Measurements from ENCODE around the gene PRDX1.

The PRDX1 gene

GRCh38 chr1:45510972-45511527, 10.6 kb downstream of the PRDX1 start:
- TF ChIP-seq CTCF (IDR thresholded peaks at IDR 0.05; ENCODE audit: insufficient read depth, low read depth, low read length, missing control alignments): no peak
- no peak for DNase-seq (ENCODE audit: low read depth)
- no peak overlapping the region for H3K4me3 ChIP-seq (ENCODE audit: low read length)

DNA sequence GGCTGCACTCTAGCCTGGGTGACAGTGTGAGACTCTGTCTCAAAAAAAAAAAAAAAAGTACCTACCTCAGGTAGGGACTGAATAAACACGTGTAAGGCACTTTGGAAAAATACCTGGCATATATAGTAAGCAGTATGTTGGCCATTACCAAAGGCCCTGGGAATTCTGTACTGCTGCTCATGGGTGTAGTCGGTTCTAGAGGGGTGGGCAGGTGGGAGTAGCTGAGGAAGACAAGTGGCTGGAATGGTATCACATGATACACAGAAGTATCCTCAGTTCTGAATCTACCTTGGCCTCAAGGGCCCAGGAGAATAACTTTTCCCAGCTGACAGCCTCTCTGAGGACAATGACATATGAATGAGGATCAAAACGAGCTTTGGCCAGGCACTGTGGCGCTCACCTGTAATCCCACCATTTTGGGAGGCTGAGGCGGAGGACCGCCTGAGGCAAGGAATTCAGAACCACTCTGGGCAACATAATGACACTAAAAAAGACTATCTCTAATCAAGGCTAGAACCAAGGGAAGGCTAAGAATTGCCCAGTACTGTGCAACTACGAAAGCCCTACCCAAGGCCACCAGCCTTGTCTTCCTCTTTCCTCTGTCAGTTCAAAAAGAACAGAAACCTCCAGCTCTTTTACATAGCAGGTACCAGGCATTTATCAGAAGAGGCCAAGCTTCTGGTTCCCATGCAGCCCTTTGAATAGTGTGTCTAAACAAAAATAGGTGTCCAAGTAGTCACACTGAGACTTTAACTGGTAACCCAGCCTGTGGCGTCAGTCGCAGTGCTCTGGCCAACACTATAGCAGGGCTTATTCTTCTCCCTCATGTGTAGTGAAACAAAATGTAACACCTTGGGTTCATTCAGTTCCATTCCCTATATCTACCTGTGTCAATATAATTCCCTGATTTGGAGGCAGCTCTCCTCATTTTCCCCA, 11.4 kb downstream of the PRDX1 start:
- DNase-seq (ENCODE audit: low read depth): no peak
- no peak overlapping the region for H3K4me3 ChIP-seq (ENCODE audit: low read length)
- no peak for TF ChIP-seq CTCF (IDR thresholded peaks at IDR 0.05; ENCODE audit: insufficient read depth, low read depth, low read length, missing control alignments)

DNA sequence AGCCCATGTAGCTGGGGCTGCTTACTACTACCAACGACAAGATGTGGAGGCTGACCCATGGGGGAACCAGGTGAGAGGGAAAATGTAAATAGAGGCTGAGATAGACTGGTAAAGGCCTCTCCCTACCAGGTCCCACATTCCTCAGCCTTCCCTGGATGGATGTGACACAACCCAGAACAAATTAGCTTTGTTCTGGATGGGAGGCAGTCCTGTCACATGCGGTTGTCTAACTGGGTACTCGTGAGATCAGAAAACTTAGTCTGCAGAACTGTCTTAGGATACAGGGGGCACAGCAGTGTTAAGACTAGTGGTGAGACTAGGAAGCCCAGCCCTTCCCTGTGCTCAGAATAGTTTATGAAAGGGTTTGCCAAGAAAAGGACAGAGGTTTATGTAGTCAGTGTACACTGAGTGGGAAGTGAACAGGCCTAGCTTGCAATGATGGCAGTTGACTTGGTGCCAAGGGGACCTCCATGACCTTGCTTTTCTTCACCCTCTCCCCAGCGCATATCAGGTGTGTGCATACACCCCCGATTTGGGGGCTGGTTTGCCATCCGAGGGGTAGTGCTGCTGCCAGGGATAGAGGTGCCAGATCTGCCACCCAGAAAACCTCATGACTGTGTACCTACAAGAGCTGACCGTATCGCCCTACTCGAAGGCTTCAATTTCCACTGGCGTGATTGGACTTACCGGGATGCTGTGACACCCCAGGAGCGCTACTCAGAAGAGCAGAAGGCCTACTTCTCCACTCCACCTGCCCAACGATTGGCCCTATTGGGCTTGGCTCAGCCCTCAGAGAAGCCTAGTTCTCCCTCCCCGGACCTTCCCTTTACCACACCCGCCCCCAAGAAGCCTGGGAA, 13.2 kb downstream of the PRDX1 start:
- peak; percentile 13 for TF ChIP-seq CTCF (IDR thresholded peaks at IDR 0.05; ENCODE audit: insufficient read depth, low read depth, low read length, missing control alignments)
- H3K4me3 ChIP-seq (ENCODE audit: low read length): no peak overlapping the region

GRCh38 chr1:45507893-45508292, 13.8 kb downstream of the PRDX1 start:
- H3K4me3 ChIP-seq (ENCODE audit: low read length): no peak overlapping the region
- no peak for TF ChIP-seq CTCF (IDR thresholded peaks at IDR 0.05; ENCODE audit: insufficient read depth, low read depth, low read length, missing control alignments)
- DNase-seq (ENCODE audit: low read depth): no peak

More for the DNA sequence above, 13.2 kb downstream of the PRDX1 start:
- DNase-seq (ENCODE audit: low read depth): no peak

GRCh38 chr1:45507195-45507594, 14.5 kb downstream of the PRDX1 start:
- no peak for DNase-seq (ENCODE audit: low read depth)
- no peak for TF ChIP-seq CTCF (IDR thresholded peaks at IDR 0.05; ENCODE audit: insufficient read depth, low read depth, low read length, missing control alignments)
- no peak overlapping the region for H3K4me3 ChIP-seq (ENCODE audit: low read length)

GRCh38 chr1:45503462-45504360, 18.0 kb downstream of the PRDX1 start:
- no peak for TF ChIP-seq CTCF (IDR thresholded peaks at IDR 0.05; ENCODE audit: insufficient read depth, low read depth, low read length, missing control alignments)
- no peak overlapping the region for H3K4me3 ChIP-seq (ENCODE audit: low read length)
- no peak for DNase-seq (ENCODE audit: low read depth)
